Mammary epithelial cell (primary cell): ENCODE results near the gene CACNG5.

Experiments used
- CTCF ChIP-seq, 2 donors: IDR thresholded peaks in 1 of 2; conservative IDR thresholded peaks in 1 of 2; 2 replicates each; pipeline ENCODE4 v1.5.1; 2011 to 2012; ENCODE audit warnings: inconsistent platforms in 2 of 2, low read length in 2 of 2, mild to moderate bottlenecking in 2 of 2, control low read depth in 1 of 2, low read depth in 1 of 2; ENCODE audit not compliant: insufficient read depth in 1 of 2; ENCODE audit errors: extremely low read depth in 1 of 2
- EZH2 ChIP-seq: IDR thresholded peaks from 2 replicates; pipeline ENCODE4 v1.6.1; 2012; ENCODE audit warnings: low read length, inconsistent platforms, borderline replicate concordance

- TF ChIP-seq CTCF (conservative IDR thresholded peaks at IDR 0.05 in 1 of 2, IDR thresholded peaks at IDR 0.05 in 1 of 2; ENCODE audit: extremely low read depth in 1 of 2, insufficient read depth in 1 of 2, low read depth in 1 of 2, low read length in 2 of 2), result no peak
- TF ChIP-seq EZH2, result no peak
Measured at GRCh38 chr17:66847704-66848103, 12.8 kb downstream of the CACNG5 start.
